ENCODE measurements around the gene CALD1. TPM values are rescaled to one million over a fixed set of nuclear protein-coding genes. Genes with fewer than 3 reads are reported as not detected.
"Not testable (repeated sequence)": the region's sequence is repeated elsewhere in the genome, so short reads cannot be mapped to it uniquely, and the experiment has no call there.

Gene CALD1
- total RNA-seq, 1 donor from 2014 or later: 61.8 TPM

GRCh38 chr7:134963036-134963435, 183.6 kb downstream of the CALD1 start:
- no peaks in the 10 kb centered on the region for H3K9me3 Mint-ChIP-seq (ENCODE audit: unreplicated experiment)
- TF ChIP-seq CTCF (IDR thresholded peaks at IDR 0.05; ENCODE audit: partially characterized antibody, unreplicated experiment): no peak
- H3K27me3 Mint-ChIP-seq (ENCODE audit: unreplicated experiment): no peaks in the 10 kb centered on the region
- no peak overlapping the region for H3K4me3 Mint-ChIP-seq (ENCODE audit: unreplicated experiment)
- no peaks in the 10 kb centered on the region for H3K4me1 Mint-ChIP-seq (ENCODE audit: low read depth, unreplicated experiment)
- no peak for DNase-seq
- H3K36me3 Mint-ChIP-seq (ENCODE audit: unreplicated experiment): no peaks in the 10 kb centered on the region
- H3K27ac Mint-ChIP-seq (ENCODE audit: unreplicated experiment): no peak overlapping the region

DNA sequence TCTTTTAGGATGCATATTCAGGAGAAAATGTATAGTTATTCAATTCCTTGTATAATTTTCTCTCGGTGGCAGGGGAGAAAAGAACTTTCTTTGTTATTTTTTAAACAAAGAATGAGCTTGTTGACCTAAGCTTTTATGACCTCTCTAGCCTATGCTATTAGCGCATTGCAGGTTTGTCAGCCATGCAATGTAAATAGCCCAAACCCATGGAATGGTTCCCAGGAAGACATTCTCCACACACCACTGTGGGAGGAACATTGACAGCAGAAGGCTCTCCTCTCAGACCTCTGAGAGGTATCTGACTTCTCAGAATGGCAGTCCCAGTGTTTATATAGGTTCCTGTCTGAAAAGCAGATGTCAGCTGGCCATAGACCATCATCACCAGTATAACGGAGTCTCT, 187.3 kb downstream of the CALD1 start:
- H3K36me3 Mint-ChIP-seq (ENCODE audit: unreplicated experiment): no peaks in the 10 kb centered on the region

GRCh38 chr7:134968110-134968509, 188.7 kb downstream of the CALD1 start:
- TF ChIP-seq CTCF (IDR thresholded peaks at IDR 0.05; ENCODE audit: partially characterized antibody, unreplicated experiment): no peak
- H3K4me3 Mint-ChIP-seq (ENCODE audit: unreplicated experiment): no peak overlapping the region
- no peaks in the 10 kb centered on the region for H3K9me3 Mint-ChIP-seq (ENCODE audit: unreplicated experiment)
- H3K36me3 Mint-ChIP-seq (ENCODE audit: unreplicated experiment): no peaks in the 10 kb centered on the region
- H3K27ac Mint-ChIP-seq (ENCODE audit: unreplicated experiment): no peak overlapping the region
- DNase-seq: no peak
- no peaks in the 10 kb centered on the region for H3K4me1 Mint-ChIP-seq (ENCODE audit: low read depth, unreplicated experiment)
- H3K27me3 Mint-ChIP-seq (ENCODE audit: unreplicated experiment): no peaks in the 10 kb centered on the region

More for the DNA sequence above, 187.3 kb downstream of the CALD1 start:
- no peak for TF ChIP-seq CTCF (IDR thresholded peaks at IDR 0.05; ENCODE audit: partially characterized antibody, unreplicated experiment)
- H3K27me3 Mint-ChIP-seq (ENCODE audit: unreplicated experiment): no peaks in the 10 kb centered on the region
- no peaks in the 10 kb centered on the region for H3K4me1 Mint-ChIP-seq (ENCODE audit: low read depth, unreplicated experiment)
- DNase-seq: no peak
- no peaks in the 10 kb centered on the region for H3K9me3 Mint-ChIP-seq (ENCODE audit: unreplicated experiment)
- no peak overlapping the region for H3K27ac Mint-ChIP-seq (ENCODE audit: unreplicated experiment)
- H3K4me3 Mint-ChIP-seq (ENCODE audit: unreplicated experiment): no peak overlapping the region

- not testable (repeated sequence) for H3K36me3 Mint-ChIP-seq (ENCODE audit: unreplicated experiment)
Observed at GRCh38 chr7:134981645-134982044, 202.2 kb downstream of the CALD1 start.

DNA sequence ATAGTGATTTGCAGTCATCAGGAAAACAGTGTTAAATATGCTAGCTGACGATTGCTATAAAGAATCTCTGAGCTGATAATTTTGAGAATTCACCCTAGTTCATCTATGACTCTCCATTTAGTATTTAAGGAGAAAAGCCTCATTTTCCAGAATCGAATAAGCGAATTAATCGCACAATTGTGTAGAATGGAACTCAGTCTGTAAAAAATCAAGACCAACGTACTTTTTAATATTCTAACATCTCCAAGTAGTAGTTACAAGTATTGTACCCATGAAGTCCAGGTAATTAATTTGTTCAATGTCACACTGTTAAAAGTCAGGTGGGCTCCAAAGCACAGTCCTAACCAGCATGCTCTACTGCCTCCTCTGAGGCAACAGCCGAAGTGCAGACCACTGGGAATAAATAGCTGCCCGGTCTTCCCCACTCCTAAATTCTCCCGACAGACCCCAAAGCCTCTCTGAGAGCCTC, 206.5 kb downstream of the CALD1 start:
- Mint-ChIP-seq H3K27ac (ENCODE audit: unreplicated experiment) (peak overlapping the region; percentile 92), H3K9me3 (ENCODE audit: unreplicated experiment) (peaks cover 2% of the 10 kb centered on the region), H3K27me3 (ENCODE audit: unreplicated experiment) (peaks cover 2% of the 10 kb centered on the region), H3K36me3 (ENCODE audit: unreplicated experiment) (no peaks in the 10 kb centered on the region), H3K4me1 (ENCODE audit: low read depth, unreplicated experiment) (no peaks in the 10 kb centered on the region), H3K4me3 (ENCODE audit: unreplicated experiment) (peak overlapping the region; percentile 96)
- no peak for TF ChIP-seq CTCF (IDR thresholded peaks at IDR 0.05; ENCODE audit: partially characterized antibody, unreplicated experiment)
- DNase-seq: no peak

More at GRCh38 chr7:134981645-134982044, 202.2 kb downstream of the CALD1 start:
- DNase-seq; H3K27me3 Mint-ChIP-seq (ENCODE audit: unreplicated experiment); H3K27ac Mint-ChIP-seq (ENCODE audit: unreplicated experiment); H3K4me3 Mint-ChIP-seq (ENCODE audit: unreplicated experiment); H3K9me3 Mint-ChIP-seq (ENCODE audit: unreplicated experiment); H3K4me1 Mint-ChIP-seq (ENCODE audit: low read depth, unreplicated experiment): not testable (repeated sequence)

Data from glutamatergic neuron (in vitro differentiated cells).